Suprapubic skin (tissue), 3 donors: ENCODE results near the gene RFFL.

Source experiments
- CTCF ChIP-seq, 2 donors: fragments of 200-600 bp in 1 of 2; fragments of 450-650 bp in 1 of 2; sonication (generic) in 1 of 2; IDR thresholded peaks; one replicate each; pipeline ENCODE4 v1.5.1; 2016 to 2019; ENCODE audit warnings: antibody characterized with exemption in 2 of 2, mild to moderate bottlenecking in 1 of 2, moderate library complexity in 1 of 2
- EP300 ChIP-seq: sonication (generic); formaldehyde crosslinking; IDR thresholded peaks from one replicate; pipeline ENCODE4 v1.6.1; 2017; ENCODE audit warnings: antibody characterized with exemption
- POLR2A ChIP-seq, 2 donors: fragments of 450-650 bp; IDR thresholded peaks; one replicate each; pipeline ENCODE4 v1.6.1; 2017; ENCODE audit warnings: antibody characterized with exemption in 2 of 2, mild to moderate bottlenecking in 2 of 2, moderate library complexity in 2 of 2

- TF ChIP-seq CTCF (IDR thresholded peaks at IDR 0.05) (no peak), EP300 (no peak), POLR2A (IDR thresholded peaks at IDR 0.05) (no peak)
These were observed 47.1 kb downstream of the RFFL start for GRCh38 chr17:35016369-35016768.
